Measurements from ENCODE around the gene SOX6.

The SOX6 gene

DNA sequence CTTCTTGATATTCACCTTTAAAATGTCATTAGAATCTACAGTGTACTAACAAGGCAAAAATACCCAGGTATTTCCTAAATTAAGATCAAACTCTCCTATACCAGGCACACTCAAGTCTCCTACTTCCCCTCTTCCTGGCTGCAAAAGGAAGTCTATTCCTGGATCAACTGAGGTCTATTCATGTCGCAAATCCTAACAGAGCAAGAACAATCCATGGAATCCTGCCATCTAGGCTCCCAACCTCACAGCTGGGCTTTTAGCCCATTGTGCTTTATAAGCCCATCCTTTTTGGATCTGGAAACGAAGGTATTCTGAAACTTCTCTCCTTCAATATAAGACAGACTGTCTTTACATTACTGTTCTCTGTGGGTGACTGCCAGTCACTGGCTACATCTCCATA lies 161.8 kb downstream of the SOX6 start:
- TF ChIP-seq, protein P1, sequence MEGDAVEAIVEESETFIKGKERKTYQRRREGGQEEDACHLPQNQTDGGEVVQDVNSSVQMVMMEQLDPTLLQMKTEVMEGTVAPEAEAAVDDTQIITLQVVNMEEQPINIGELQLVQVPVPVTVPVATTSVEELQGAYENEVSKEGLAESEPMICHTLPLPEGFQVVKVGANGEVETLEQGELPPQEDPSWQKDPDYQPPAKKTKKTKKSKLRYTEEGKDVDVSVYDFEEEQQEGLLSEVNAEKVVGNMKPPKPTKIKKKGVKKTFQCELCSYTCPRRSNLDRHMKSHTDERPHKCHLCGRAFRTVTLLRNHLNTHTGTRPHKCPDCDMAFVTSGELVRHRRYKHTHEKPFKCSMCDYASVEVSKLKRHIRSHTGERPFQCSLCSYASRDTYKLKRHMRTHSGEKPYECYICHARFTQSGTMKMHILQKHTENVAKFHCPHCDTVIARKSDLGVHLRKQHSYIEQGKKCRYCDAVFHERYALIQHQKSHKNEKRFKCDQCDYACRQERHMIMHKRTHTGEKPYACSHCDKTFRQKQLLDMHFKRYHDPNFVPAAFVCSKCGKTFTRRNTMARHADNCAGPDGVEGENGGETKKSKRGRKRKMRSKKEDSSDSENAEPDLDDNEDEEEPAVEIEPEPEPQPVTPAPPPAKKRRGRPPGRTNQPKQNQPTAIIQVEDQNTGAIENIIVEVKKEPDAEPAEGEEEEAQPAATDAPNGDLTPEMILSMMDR (IDR thresholded peaks at IDR 0.05; ENCODE audit: low read depth, low read length) = no peak
- H3K4me3 ChIP-seq (ENCODE audit: low read depth, low read length) = no peak overlapping the region

DNA sequence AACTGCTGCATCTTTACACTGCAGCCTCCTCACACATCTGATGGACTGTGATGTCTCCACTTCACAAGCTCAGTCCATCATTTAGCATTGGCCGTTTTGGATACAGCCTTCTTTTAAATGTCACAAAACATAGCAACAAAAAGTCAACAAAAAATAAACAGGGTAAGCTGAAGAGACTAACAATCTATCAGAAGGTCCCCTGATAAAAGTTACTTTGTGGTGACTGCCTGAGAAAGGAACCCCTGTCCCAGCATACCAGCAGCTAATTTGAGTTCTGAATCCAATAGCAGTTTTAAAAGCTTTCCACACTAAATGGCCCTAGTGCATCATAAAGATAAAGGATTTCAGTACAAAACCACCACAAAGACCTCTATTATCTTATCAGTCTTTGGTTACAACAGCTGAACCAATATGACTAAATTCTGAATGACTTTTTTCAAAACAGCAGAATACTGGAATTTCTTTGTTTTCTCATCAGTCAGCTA lies 162.4 kb downstream of the SOX6 start:
- no peak overlapping the region for H3K4me3 ChIP-seq (ENCODE audit: low read depth, low read length)
- TF ChIP-seq, protein P1 (IDR thresholded peaks at IDR 0.05; ENCODE audit: low read depth, low read length) = no peak

DNA sequence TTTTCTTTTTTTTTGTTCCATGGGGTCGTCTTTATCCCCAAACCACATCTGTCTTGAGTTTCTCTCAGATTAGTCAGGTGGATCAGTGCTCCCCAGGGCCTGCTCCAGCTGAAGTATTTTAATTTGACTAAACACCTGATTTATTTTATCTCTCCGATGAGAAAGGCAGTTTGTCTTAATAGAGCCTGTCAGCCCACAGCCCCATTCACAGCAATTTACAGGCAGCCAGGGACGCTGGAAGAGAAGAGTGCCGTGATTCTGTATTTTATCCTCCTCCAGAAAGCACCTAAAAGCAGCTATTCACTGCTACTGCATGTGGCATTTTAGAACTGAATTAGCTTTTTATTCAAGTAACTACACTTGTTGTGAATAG lies 164.5 kb downstream of the SOX6 start:
- TF ChIP-seq, protein P1 (IDR thresholded peaks at IDR 0.05; ENCODE audit: low read depth, low read length) = no peak
- no peak overlapping the region for H3K4me3 ChIP-seq (ENCODE audit: low read depth, low read length)

DNA sequence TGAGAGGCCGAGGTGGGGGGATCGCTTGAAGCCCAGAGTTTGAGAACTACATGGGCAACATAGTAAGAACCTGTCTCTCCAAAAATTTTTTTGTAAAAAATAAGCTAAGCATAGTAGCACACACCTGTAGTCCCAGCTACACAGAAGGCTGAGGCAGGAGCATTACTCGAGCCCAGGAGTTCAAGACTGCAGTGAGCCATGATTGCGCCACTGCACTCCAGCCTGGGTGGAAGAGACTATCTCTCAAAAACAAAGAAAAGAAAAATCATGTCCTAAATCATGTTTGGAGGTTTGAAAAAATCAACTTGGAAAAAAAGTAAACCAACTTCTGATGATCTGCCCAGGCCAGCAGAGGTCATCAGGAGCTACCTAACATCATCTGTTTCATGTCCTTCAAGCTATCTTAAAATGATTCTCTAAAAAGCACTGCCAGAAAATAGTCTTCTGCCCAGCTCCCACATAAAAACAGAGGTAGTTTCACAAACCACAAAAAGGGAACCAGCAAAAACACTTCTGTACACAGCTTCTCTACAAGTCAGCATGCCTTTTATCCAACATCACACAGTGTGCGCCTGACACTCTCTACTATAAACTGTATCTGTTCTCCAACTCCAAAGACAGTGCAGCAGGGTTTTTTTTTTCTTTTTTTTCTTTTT lies 165.0 kb downstream of the SOX6 start:
- H3K4me3 ChIP-seq (ENCODE audit: low read depth, low read length) = no peak overlapping the region
- TF ChIP-seq, protein P1 (IDR thresholded peaks at IDR 0.05; ENCODE audit: low read depth, low read length) = no peak

DNA sequence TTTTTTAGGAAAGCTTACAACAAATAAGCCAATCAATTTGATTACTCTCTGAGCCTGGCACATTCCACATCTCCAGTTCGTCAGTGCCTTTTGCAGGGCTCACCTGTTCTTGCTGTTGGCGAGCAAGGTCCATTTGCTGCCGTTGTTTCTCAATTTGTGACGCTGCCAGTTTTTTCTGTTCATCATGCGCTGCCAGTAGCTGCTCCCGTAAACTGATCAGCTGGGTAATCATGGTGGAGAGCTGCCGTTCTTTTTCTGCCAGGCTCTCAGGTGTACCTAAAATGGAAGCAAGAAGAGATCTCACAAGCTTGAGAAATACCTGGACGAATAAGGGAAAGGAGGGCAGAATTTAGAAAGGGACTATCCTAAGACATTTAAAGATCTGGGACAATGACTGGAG lies 169.7 kb downstream of the SOX6 start:
- TF ChIP-seq, protein P1 (IDR thresholded peaks at IDR 0.05; ENCODE audit: low read depth, low read length) = no peak
- no peak overlapping the region for H3K4me3 ChIP-seq (ENCODE audit: low read depth, low read length)

DNA sequence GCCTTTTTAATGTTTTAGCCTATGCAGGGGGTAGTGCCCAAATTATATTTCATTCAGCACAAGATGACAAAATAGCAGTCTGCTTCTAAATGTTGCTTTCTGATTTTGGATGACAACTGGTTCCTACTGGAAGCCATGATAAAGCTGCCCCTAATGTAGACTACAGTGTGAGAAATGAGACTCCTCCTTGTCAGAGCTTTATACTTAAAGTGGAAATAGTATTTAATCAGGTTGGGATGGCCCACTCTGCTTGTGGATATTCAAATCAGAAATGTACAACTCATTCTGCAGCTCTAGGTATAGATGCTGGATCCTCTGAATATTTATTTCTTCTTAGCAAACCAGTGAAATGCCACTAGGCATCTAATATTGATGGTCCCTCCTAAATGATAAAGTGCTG lies 171.3 kb downstream of the SOX6 start:
- H3K4me3 ChIP-seq (ENCODE audit: low read depth, low read length) = no peak overlapping the region
- TF ChIP-seq, protein P1 (IDR thresholded peaks at IDR 0.05; ENCODE audit: low read depth, low read length) = no peak

DNA sequence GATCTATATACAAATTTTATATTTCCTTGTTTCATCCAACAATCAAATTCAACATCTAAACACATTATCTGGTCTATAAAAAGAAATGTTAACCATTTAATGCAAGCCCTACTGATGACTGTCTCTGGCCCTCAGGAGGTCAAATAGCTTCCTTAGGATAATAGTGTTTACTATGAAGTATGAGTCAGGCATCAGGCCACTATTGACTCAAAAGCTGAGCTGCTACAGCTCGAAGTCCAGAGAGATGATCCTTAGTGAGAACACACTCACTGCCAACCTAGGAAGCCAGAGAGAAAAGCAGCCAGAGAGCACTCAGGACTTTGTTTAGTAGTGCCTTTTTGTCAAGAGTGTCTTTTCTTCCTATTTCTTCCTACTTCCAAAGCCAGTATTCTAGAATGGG lies 171.8 kb downstream of the SOX6 start:
- no peak overlapping the region for H3K4me3 ChIP-seq (ENCODE audit: low read depth, low read length)
- TF ChIP-seq, protein P1 (IDR thresholded peaks at IDR 0.05; ENCODE audit: low read depth, low read length) = no peak

All from WI38 (cell line).